Measurements from ENCODE around the gene TERF2IP.

TERF2IP gene

DNA sequence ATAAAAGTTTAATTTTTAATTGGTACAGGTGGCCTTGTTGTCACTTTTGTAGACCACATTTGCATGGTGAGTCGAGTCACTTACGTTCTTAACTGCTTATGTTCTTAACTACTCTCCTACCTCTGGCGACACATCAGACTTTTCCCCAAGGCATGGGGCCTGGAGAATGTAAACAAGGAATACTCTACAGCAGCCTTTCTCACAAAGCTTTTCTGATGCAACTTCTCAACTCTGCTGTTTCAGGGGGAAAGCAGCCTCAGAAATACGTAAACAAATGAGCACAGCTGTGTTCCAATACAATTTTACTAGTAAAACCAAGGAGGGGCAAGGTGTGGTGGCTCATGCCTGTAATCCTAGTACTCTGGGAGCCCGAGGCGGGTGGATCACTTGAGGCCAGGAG lies 7.0 kb upstream of the TERF2IP start:
- no peak for DNase-seq

GRCh38 chr16:75644240-75645012 lies 3.1 kb upstream of the TERF2IP start:
- no peak for DNase-seq

DNA sequence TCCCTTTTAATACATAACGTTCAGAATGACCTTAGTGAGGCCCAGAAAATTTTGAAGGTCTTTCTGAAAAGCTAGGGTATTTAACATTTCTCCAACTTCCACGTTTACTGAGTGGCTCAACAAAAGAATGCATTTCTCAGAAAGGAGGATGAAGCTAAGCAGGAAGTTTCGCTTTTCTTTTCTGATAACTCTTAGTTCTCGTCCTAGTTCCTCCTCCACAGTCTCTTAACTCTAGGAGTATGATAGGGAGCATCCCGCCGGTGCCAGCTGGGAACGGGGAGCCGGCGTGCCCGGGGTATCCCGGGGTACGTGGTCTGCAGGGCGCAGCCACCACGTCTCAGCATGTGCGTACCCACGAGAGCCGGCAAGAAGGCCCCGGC lies 471 bp upstream of the TERF2IP start:
- DNase-seq, result no peak

GRCh38 chr16:75648265-75649076 lies 898 bp downstream of the TERF2IP start:
- DNase-seq, result peak; percentile 91

- DNase-seq, result no peak
Measured at GRCh38 chr16:75653922-75654321, 6.3 kb downstream of the TERF2IP start.

- no peak for DNase-seq
Measured at GRCh38 chr16:75658175-75658574, 10.6 kb downstream of the TERF2IP start.

- DNase-seq, result no peak
Measured at GRCh38 chr16:75660321-75660720, 12.7 kb downstream of the TERF2IP start.

DNA sequence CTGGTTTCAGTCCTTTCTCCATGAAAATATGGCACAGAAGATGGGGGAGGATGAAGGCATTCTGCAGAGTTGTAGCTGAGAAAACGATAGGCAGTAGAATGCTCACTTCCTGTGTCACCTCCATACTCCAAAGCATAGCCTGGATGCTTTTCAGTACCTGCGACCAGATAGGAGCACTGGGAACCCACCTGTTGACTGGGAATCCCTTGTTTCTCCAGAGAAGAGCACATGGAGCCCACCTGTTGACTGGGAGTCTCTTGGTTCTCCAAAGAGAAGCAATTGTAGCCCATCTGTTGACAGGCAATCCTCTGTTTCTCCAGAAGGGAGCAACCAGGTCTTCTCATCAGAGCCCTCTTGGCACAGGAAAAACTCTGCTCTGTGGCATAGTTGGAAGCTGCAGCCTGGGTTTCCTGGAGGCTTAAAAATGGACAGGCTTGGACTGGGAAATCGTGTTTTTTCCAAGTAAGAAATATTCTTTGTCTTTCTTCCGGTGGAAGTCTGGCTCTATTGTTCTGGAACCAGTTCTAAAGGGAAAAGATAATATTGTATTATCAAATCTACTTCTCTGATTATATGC lies 13.2 kb downstream of the TERF2IP start:
- no peak for DNase-seq

DNA sequence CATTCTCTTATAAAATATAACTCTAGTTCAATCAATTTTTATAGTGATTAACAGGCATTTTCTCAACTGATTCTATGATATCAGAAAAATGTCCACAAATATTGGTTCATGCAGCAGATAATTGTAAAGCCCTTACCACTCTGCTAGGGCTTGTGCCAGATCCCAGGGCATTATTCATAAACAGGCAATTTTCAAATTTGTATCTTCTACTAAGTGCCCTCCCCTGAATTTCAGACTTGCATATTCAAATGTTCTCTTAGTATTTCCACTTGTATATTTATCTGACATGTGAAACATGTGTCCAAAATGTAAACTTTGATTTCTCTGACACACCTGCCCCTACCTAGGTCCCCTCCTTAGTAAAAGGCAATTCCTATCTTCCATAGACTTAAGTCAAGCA lies 19.9 kb downstream of the TERF2IP start:
- DNase-seq, result no peak

GRCh38 chr16:75676909-75677308 lies 29.3 kb downstream of the TERF2IP start, which contains the start of gene CPHXL2:
CPHXL2 (minus strand) TSS chr16:75677009; CDS start chr16:75676999, 10 bp downstream.
- no peak for DNase-seq

DNA sequence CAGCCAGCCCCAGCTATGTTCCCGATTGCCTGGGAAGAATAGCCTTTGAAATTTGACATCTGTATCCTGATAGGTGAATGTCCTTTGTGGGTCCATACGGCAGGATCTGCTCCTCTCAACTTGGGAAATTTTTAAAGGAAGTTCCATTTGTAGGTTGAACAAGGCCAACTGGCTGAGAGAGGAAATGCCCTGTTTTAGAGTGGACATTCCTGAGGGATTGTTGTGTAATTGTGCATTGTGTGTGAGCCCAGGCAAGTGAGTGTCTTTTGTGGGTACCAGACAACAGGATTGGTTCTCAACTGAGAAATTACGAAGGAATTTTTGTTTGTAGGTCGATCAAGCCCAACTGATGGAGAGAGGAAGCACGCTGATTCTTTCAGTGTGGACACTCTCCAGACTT lies 31.8 kb downstream of the TERF2IP start:
- no peak for DNase-seq

GRCh38 chr16:75682308-75682707 lies 34.7 kb downstream of the TERF2IP start:
- no peak for DNase-seq

DNA sequence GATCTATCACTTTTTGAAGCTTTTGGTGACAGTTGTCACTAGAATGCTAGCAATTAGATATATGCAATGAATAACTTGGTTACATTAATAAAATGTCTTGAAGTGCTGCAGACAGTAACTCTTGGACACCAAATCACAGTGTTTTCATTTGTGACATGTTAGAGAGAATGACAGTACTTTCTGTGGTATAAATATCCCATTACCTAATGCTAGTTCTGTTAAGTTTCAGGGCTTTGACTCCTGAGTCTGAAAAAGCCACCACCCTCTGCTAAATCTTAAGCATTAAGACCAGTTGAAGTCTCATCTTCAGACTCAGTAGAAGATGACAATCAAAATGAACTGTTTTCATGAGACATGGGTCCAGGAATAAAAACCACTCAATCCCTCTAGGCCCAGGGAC lies 39.8 kb downstream of the TERF2IP start:
- DNase-seq, result no peak

DNA sequence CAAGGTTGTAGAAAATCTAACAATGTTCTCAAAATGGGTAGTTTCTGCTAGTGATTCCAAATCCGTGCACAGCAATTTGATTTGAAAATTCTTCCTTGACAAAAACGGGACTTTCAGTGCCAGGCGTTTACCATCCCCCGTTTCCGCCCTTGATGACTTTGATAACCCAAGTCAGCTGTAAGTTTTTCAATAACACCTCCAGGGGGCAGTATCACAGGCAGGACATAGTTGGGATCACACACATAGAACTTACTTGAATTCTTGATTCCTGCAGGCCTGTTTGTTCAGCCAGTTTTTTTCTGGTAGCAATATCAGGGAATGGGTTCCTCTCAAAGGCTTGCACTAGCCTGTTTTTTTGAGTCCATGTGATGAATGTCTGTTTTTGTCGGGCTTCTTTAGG lies 48.1 kb downstream of the TERF2IP start:
- DNase-seq, result no peak

GRCh38 chr16:75697571-75697970 lies 50.0 kb downstream of the TERF2IP start:
- DNase-seq, result no peak

- DNase-seq, result no peak
Measured at GRCh38 chr16:75701361-75701760, 53.8 kb downstream of the TERF2IP start, which contains the start of gene DUXB. DUXB (minus strand) TSS chr16:75701461; CDS start chr16:75701418, 43 bp downstream.

DNA sequence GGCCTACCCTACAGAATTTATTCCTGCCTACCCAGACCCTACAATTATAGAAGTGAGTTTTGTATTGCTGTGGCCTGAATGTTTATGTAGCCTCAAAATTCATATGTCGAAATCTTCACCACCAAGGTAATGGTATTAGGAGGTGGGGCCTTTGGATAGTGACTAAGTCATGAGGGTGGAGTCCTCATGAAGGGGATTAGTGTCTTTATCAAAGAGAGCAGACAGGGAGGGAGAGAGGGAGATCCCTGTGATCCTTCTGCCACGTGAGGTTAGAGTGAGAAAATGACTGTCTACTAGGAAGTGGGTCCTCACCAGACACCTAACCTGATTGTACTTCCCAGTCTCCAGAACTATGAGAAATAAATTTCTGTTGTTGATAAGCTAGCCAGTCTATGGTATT lies 54.7 kb downstream of the TERF2IP start:
- DNase-seq, result no peak

GRCh38 chr16:75703306-75703705 lies 55.7 kb downstream of the TERF2IP start:
- no peak for DNase-seq
